C4-2B (cell line): ENCODE results near the gene SLC7A6.

Experiments
- ZFX ChIP-seq: fragments of 450-650 bp; IDR thresholded peaks from 2 replicates; pipeline ENCODE4 v1.6.1; 2017
- TF ChIP-seq, protein P1 (sequence below): fragments of 450-650 bp; conservative IDR thresholded peaks from 2 replicates; pipeline ENCODE4 v1.5.1; 2017; ENCODE audit warnings: mild to moderate bottlenecking

- TF ChIP-seq, protein P1, sequence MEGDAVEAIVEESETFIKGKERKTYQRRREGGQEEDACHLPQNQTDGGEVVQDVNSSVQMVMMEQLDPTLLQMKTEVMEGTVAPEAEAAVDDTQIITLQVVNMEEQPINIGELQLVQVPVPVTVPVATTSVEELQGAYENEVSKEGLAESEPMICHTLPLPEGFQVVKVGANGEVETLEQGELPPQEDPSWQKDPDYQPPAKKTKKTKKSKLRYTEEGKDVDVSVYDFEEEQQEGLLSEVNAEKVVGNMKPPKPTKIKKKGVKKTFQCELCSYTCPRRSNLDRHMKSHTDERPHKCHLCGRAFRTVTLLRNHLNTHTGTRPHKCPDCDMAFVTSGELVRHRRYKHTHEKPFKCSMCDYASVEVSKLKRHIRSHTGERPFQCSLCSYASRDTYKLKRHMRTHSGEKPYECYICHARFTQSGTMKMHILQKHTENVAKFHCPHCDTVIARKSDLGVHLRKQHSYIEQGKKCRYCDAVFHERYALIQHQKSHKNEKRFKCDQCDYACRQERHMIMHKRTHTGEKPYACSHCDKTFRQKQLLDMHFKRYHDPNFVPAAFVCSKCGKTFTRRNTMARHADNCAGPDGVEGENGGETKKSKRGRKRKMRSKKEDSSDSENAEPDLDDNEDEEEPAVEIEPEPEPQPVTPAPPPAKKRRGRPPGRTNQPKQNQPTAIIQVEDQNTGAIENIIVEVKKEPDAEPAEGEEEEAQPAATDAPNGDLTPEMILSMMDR = no peak
- TF ChIP-seq ZFX = no peak
Measured at GRCh38 chr16:68291227-68291626, 26.9 kb downstream of the SLC7A6 start.
